ENCODE results near the gene FAM83F.

Gene FAM83F

GRCh38 chr22:39956932-39957664 lies 37.7 kb upstream of the FAM83F start:
- H3K4me1 ChIP-seq (ENCODE audit: insufficient read depth, low read length): no peaks in the 10 kb centered on the region
- H3K4me3 ChIP-seq (ENCODE audit: low read depth in 1 of 2, low read length in 2 of 2): no peak overlapping the region
- no peaks in the 10 kb centered on the region for H3K36me3 ChIP-seq (ENCODE audit: insufficient read depth, low read length)
- H3K27me3 ChIP-seq (ENCODE audit: control insufficient read depth in 1 of 2, insufficient read depth in 2 of 2, low read length in 2 of 2): no peaks in the 10 kb centered on the region
- H3K9ac ChIP-seq (ENCODE audit: low read length): no peak overlapping the region
- H3K27ac ChIP-seq (ENCODE audit: low read depth, low read length): no peak overlapping the region
- no peaks in the 10 kb centered on the region for H3K9me3 ChIP-seq (ENCODE audit: low read length)

DNA sequence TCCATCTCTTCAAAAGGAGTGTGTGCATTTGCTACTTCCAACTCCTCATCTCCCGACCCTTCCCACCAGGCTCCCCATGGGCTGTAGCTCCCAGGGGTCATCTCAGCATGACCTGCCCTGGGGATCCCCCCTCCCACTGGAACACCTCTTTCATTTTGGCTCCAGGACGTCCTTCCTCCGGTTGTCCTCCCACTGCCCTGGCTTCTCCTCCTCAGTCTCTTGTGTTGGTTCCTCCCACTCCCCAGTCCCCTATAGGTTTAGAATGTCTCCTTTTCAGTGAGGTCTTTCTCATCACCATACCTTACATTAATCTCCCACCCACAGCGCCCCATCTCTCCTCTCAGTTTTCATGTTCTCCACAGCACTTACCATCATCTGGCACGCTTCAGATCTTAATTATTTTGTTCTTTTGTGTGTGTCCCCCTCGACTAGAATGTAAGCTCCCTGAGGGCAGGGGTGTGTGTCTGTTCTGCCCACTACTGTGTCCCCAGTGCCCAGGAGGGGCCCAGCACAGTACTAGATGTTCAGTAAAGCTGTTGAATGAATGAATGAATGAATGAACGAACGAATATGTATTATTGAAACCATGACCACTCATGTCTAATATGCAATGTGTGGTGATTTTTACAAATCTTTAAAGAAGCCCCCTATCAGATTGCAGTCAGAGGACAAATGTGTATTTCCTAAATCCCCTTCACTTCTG lies 36.6 kb upstream of the FAM83F start:
- Histone ChIP-seq H3K4me3 (ENCODE audit: low read depth in 1 of 2, low read length in 2 of 2) (no peak overlapping the region), H3K9me3 (ENCODE audit: low read length) (no peaks in the 10 kb centered on the region), H3K27ac (ENCODE audit: low read depth, low read length) (no peak overlapping the region), H3K4me1 (ENCODE audit: insufficient read depth, low read length) (no peaks in the 10 kb centered on the region), H3K27me3 (ENCODE audit: control insufficient read depth in 1 of 2, insufficient read depth in 2 of 2, low read length in 2 of 2) (no peaks in the 10 kb centered on the region), H3K9ac (ENCODE audit: low read length) (no peak overlapping the region), H3K36me3 (ENCODE audit: insufficient read depth, low read length) (no peaks in the 10 kb centered on the region)

GRCh38 chr22:39958949-39959639 lies 35.7 kb upstream of the FAM83F start:
- no peak overlapping the region for H3K27ac ChIP-seq (ENCODE audit: low read depth, low read length)
- H3K36me3 ChIP-seq (ENCODE audit: insufficient read depth, low read length): no peaks in the 10 kb centered on the region
- H3K9me3 ChIP-seq (ENCODE audit: low read length): no peaks in the 10 kb centered on the region
- no peaks in the 10 kb centered on the region for H3K4me1 ChIP-seq (ENCODE audit: insufficient read depth, low read length)
- no peaks in the 10 kb centered on the region for H3K27me3 ChIP-seq (ENCODE audit: control insufficient read depth in 1 of 2, insufficient read depth in 2 of 2, low read length in 2 of 2)
- no peak overlapping the region for H3K4me3 ChIP-seq (ENCODE audit: low read depth in 1 of 2, low read length in 2 of 2)
- no peak overlapping the region for H3K9ac ChIP-seq (ENCODE audit: low read length)

DNA sequence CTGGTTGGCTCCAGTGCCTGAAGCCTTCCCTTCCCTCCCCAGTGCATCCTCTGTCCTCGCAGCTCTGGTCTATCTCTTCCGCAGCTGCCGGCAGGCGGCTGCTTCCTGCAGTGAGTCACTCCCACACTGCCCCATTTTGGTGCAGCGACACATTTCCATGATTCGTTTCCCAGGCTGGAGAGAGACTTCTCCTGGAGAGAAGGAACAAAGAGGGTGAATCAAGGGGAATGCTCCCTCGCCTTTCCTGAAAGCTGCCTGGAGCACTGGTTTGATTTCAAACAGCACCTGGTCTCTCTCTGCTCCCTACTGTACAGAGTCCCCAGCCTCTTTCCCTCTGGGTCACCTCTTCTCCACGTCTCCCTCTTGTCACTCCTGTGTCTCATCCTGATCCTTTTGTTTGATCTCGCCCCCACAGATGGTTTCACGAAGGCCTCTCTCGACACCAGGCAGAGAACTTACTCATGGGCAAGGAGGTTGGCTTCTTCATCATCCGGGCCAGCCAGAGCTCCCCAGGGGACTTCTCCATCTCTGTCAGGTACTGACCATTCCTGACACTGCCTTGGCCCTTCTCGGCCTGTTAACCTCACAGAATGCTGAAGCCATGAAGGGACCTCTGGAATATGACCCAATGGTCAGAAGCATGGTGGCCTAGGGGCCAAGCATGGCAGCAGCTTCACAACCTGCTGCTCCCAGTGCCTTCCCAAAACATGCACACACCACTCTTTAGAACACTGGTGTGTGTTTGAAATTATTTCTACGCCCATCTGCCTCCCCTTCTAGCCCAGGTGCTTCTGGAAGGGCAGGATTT lies 34.9 kb upstream of the FAM83F start, which contains the start of gene TMA7B:
TMA7B (plus strand) TSS at position 758 of the 808 bp plus-strand sequence. CDS start 3,978 bp downstream, outside the sequence.
- H3K4me1 ChIP-seq (ENCODE audit: insufficient read depth, low read length): no peaks in the 10 kb centered on the region
- H3K9me3 ChIP-seq (ENCODE audit: low read length): no peaks in the 10 kb centered on the region
- no peak within 1 kb of the TSS for H3K4me3 ChIP-seq (ENCODE audit: low read depth in 1 of 2, low read length in 2 of 2)
- no peaks in the 10 kb centered on the region for H3K27me3 ChIP-seq (ENCODE audit: control insufficient read depth in 1 of 2, insufficient read depth in 2 of 2, low read length in 2 of 2)
- H3K9ac ChIP-seq (ENCODE audit: low read length): no peak within 1 kb of the TSS
- H3K36me3 ChIP-seq (ENCODE audit: insufficient read depth, low read length): no peaks in the 10 kb centered on the region
- H3K27ac ChIP-seq (ENCODE audit: low read depth, low read length): no peak within 1 kb of the TSS

DNA sequence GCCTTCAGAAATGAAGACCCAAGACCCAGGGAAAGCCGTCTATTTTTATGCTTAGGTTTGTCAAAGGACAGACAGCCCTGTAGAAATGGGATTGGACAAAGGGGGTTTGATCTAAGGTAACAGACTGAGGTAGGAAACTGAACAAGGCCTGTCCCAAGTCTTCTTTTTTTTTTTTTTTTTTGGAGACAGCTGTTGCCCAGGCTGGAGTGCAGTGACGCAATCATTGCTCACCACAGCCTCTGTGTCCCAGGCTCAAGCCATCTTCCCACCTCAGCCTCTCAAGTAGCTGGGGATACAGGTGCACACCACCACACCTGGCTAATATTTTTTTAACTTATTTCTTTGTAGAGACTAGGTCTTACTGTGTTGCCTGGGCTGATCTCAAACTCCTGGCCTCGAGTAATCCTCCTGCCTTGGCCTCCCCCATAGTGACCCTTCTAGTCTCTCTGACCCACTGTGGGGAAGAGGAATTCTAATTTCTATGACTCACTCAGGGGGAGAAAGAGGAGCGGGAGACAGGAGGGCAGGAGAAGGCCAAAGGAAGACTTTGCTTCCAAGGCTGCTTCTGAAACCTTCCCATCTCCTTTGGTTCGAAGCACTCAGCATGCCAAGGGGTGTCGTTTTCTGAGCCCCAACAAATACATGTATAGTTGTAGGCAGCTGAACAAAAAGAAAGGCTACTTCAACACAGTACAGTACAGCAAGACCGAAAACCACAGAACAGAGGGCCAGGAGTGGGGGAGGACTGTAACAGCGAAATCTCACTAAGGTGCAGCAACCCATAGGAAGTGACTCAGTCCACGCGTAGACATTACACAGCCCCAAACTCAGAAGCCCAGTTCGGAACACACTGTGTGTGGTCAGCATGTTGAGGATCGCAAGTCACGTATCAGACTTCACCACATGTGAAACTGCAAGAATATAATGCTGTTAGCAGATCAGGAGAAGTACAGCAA lies 33.7 kb upstream of the FAM83F start:
- H3K9me3 ChIP-seq (ENCODE audit: low read length): no peaks in the 10 kb centered on the region
- peaks cover 0 to 6% of the 10 kb centered on the region in 2 donors for H3K27me3 ChIP-seq (ENCODE audit: control insufficient read depth in 1 of 2, insufficient read depth in 2 of 2, low read length in 2 of 2)
- H3K4me3 ChIP-seq (ENCODE audit: low read depth in 1 of 2, low read length in 2 of 2): no peak overlapping the region
- H3K9ac ChIP-seq (ENCODE audit: low read length): no peak overlapping the region
- no peaks in the 10 kb centered on the region for H3K36me3 ChIP-seq (ENCODE audit: insufficient read depth, low read length)
- H3K27ac ChIP-seq (ENCODE audit: low read depth, low read length): no peak overlapping the region
- no peaks in the 10 kb centered on the region for H3K4me1 ChIP-seq (ENCODE audit: insufficient read depth, low read length)

DNA sequence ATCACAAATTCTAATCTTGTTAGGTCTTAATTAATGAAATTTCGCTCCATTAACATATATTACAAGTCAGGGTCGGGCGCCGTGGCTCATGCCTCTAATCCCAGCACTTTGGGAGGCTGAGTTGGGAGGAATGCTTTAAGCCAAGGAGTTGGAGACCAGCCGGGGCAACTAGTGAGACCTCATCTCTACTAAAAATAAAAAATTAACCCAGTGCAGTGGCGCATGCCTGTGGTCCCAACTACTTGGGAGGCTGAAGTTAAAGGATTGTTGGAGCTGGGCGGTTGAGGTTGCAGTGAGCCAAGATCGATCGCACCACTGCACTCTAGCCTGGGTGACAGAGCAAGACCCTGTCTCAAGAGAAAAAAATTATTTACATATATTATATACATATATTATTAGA lies 32.7 kb upstream of the FAM83F start:
- Histone ChIP-seq H3K27ac (ENCODE audit: low read depth, low read length) (no peak overlapping the region), H3K4me1 (ENCODE audit: insufficient read depth, low read length) (no peaks in the 10 kb centered on the region), H3K27me3 (ENCODE audit: control insufficient read depth in 1 of 2, insufficient read depth in 2 of 2, low read length in 2 of 2) (peaks cover 0 to 6% of the 10 kb centered on the region in 2 donors), H3K9ac (ENCODE audit: low read length) (no peak overlapping the region), H3K4me3 (ENCODE audit: low read depth in 1 of 2, low read length in 2 of 2) (no peak overlapping the region), H3K9me3 (ENCODE audit: low read length) (no peaks in the 10 kb centered on the region), H3K36me3 (ENCODE audit: insufficient read depth, low read length) (no peaks in the 10 kb centered on the region)

GRCh38 chr22:39965748-39966147 lies 29.0 kb upstream of the FAM83F start:
- H3K27ac ChIP-seq (ENCODE audit: low read depth, low read length): no peak overlapping the region
- H3K9me3 ChIP-seq (ENCODE audit: low read length): no peaks in the 10 kb centered on the region
- H3K4me3 ChIP-seq (ENCODE audit: low read depth in 1 of 2, low read length in 2 of 2): no peak overlapping the region
- no peaks in the 10 kb centered on the region for H3K4me1 ChIP-seq (ENCODE audit: insufficient read depth, low read length)
- peaks cover 0 to 6% of the 10 kb centered on the region in 2 donors for H3K27me3 ChIP-seq (ENCODE audit: control insufficient read depth in 1 of 2, insufficient read depth in 2 of 2, low read length in 2 of 2)
- no peak overlapping the region for H3K9ac ChIP-seq (ENCODE audit: low read length)
- no peaks in the 10 kb centered on the region for H3K36me3 ChIP-seq (ENCODE audit: insufficient read depth, low read length)

DNA sequence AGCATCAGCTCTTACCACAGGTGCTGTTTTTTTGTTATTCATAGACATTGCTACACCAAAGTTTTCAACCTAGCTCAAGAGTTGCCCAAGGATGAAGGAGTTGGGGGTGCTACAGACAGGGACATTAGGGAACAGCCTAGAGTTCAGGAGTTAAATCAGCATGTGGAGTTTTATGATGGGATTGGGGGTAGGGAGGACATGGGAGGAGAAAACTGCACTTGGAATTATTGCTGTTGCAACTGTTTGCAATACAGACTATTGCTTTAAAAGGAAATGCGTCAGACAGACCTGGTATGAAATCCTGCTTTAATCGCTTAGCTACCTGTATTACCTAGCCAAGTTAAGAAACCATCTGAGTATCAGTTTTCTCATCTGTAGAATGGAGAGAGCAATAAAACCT lies 28.3 kb upstream of the FAM83F start:
- no peak overlapping the region for H3K4me3 ChIP-seq (ENCODE audit: low read depth in 1 of 2, low read length in 2 of 2)
- no peak overlapping the region for H3K9ac ChIP-seq (ENCODE audit: low read length)
- no peak overlapping the region for H3K27ac ChIP-seq (ENCODE audit: low read depth, low read length)

DNA sequence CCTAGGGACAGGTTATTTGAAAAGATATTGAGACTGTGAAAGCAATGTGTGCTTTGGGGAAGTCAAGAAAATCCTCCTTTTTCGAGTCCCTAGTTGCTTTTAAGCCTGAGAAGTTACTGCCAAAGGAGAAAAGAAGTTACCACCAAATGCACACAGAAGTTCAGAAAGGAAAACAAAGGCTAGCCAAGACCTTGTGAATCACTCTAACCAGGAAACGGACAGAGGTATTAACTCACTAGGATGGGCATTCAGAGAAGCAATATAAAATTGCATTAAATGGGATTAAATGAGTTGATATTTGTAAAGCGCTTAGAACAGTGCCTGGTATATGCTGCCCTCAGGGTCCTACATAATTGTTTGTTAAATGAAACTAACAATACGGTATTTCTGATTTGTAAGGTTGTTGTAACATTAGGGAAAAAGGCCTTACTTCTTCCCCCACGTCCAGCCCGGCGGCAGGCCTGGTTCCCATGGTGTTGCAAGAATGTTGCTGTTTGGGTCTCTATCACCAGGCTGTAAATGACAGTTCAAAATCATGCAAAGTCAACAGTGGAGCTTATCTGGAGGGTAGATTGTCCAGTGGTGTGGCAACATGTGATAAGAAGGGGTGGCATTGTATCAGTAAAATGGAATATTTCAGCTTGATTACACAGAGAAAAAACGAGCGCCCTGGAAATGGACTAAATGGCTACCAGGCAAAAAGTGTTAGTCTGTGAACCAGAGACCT lies 27.5 kb upstream of the FAM83F start:
- H3K4me3 ChIP-seq (ENCODE audit: low read depth in 1 of 2, low read length in 2 of 2): no peak overlapping the region
- H3K27ac ChIP-seq (ENCODE audit: low read depth, low read length): no peak overlapping the region
- H3K36me3 ChIP-seq (ENCODE audit: insufficient read depth, low read length): no peaks in the 10 kb centered on the region
- H3K27me3 ChIP-seq (ENCODE audit: control insufficient read depth in 1 of 2, insufficient read depth in 2 of 2, low read length in 2 of 2): peaks cover 0 to 6% of the 10 kb centered on the region in 2 donors
- no peaks in the 10 kb centered on the region for H3K9me3 ChIP-seq (ENCODE audit: low read length)
- H3K4me1 ChIP-seq (ENCODE audit: insufficient read depth, low read length): no peaks in the 10 kb centered on the region
- H3K9ac ChIP-seq (ENCODE audit: low read length): no peak overlapping the region

More for the DNA sequence above, 28.3 kb upstream of the FAM83F start:
- H3K36me3 ChIP-seq (ENCODE audit: insufficient read depth, low read length): no peaks in the 10 kb centered on the region
- peaks cover 0 to 6% of the 10 kb centered on the region in 2 donors for H3K27me3 ChIP-seq (ENCODE audit: control insufficient read depth in 1 of 2, insufficient read depth in 2 of 2, low read length in 2 of 2)
- no peaks in the 10 kb centered on the region for H3K4me1 ChIP-seq (ENCODE audit: insufficient read depth, low read length)
- H3K9me3 ChIP-seq (ENCODE audit: low read length): no peaks in the 10 kb centered on the region
